ENCODE data around the gene MCRIP2. TPM values are rescaled to one million over a fixed set of nuclear protein-coding genes. Genes with fewer than 3 reads are reported as not detected.

MCRIP2 gene
- total and polyA plus RNA-seq, 9 of the 15 experiments (the other 6 are each of a cell fraction or from before 2014, with no cell fraction given) = 0.80 to 120 (median 35.2) TPM

- no peak for TF ChIP-seq SMARCB1 (IDR thresholded peaks at IDR 0.05; ENCODE audit: insufficient read length, low read depth)
- no peak for TF ChIP-seq CHCHD3 (CRISPR knock-in tag; IDR thresholded peaks at IDR 0.05)
- TF ChIP-seq TGIF2 (CRISPR knock-in tag; IDR thresholded peaks at IDR 0.05) = no peak
- TF ChIP-seq ZNF785 (CRISPR knock-in tag; IDR thresholded peaks at IDR 0.05) = no peak
- TF ChIP-seq KDM1A (IDR thresholded peaks at IDR 0.05) = no peak
- TF ChIP-seq FOXA3 (CRISPR knock-in tag; conservative IDR thresholded peaks at IDR 0.05 in 1 of 2, IDR thresholded peaks at IDR 0.05 in 1 of 2) = no peak
- peak; percentile 71 for TF ChIP-seq FIP1L1 (IDR thresholded peaks at IDR 0.05; ENCODE audit: low read depth, low read length, poor library complexity, severe bottlenecking)
- TF ChIP-seq HDAC1 (IDR thresholded peaks at IDR 0.05) = no peak
- no peak for TF ChIP-seq KLF13 (tag; IDR thresholded peaks at IDR 0.05; ENCODE audit: borderline replicate concordance, low read depth)
- TF ChIP-seq CHD1 (IDR thresholded peaks at IDR 0.05; ENCODE audit: low read length) = no peak
- TF ChIP-seq C11orf30 (IDR thresholded peaks at IDR 0.05; ENCODE audit: low read depth) = no peak
- TF ChIP-seq DLX4 (CRISPR knock-in tag; IDR thresholded peaks at IDR 0.05) = no peak
- no peak for TF ChIP-seq ZNF354B (CRISPR knock-in tag; IDR thresholded peaks at IDR 0.05)
- TF ChIP-seq KAT7 (CRISPR knock-in tag; IDR thresholded peaks at IDR 0.05; ENCODE audit: borderline replicate concordance) = 0 out of 2 replicates have a peak, but pooled peaks have one; percentile 6
- TF ChIP-seq, protein P1, sequence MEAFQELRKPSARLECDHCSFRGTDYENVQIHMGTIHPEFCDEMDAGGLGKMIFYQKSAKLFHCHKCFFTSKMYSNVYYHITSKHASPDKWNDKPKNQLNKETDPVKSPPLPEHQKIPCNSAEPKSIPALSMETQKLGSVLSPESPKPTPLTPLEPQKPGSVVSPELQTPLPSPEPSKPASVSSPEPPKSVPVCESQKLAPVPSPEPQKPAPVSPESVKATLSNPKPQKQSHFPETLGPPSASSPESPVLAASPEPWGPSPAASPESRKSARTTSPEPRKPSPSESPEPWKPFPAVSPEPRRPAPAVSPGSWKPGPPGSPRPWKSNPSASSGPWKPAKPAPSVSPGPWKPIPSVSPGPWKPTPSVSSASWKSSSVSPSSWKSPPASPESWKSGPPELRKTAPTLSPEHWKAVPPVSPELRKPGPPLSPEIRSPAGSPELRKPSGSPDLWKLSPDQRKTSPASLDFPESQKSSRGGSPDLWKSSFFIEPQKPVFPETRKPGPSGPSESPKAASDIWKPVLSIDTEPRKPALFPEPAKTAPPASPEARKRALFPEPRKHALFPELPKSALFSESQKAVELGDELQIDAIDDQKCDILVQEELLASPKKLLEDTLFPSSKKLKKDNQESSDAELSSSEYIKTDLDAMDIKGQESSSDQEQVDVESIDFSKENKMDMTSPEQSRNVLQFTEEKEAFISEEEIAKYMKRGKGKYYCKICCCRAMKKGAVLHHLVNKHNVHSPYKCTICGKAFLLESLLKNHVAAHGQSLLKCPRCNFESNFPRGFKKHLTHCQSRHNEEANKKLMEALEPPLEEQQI (IDR thresholded peaks at IDR 0.05) = no peak
Measured at GRCh38 chr16:675884-676564, 34.4 kb downstream of the MCRIP2 start (continued).
